PC-3 (cell line): Measurements from ENCODE around the gene CARS1. TPM values are rescaled to one million over a fixed set of nuclear protein-coding genes. Genes with fewer than 3 reads are reported as not detected.

Experiments used
- ATAC-seq: fragments of 200-7000 bp; cut with Tn5 transposase; 2 replicates; pipeline ENCODE4 v1.9.1; 2020; ENCODE audit warnings: mild to moderate bottlenecking, moderate library complexity
- BruUV-seq: library from RNA; stranded (reverse); fragments of 400-500 nt; replicated peaks from 2 replicates; lab custom pipeline; 2021; lab: Mats Ljungman, UMichigan
- CTCF ChIA-PET: fragments of 300-600 bp; sonication (Branson Sonifier 250); formaldehyde crosslinking; loops from one replicate; lab custom pipeline; 2022; ENCODE audit warnings: antibody characterized with exemption; lab: Charles Lee
- POLR2A ChIA-PET: fragments of 300-600 bp; sonication (Branson Sonifier 250); formaldehyde crosslinking; loops from one replicate; lab custom pipeline; 2022; ENCODE audit warnings: antibody characterized with exemption; ENCODE audit not compliant: unreplicated experiment; lab: Charles Lee
- DNase-seq: peaks from one replicate; pipeline ENCODE4 v3.0.0-alpha.2; 2015
- H2AFZ ChIP-seq: fragments of 300-600 bp; sonication (generic); 2 replicates; pipeline ENCODE4 v1.6.0; 2016; ENCODE audit warnings: antibody characterized with exemption, low read length
- H3F3A ChIP-seq: fragments of 300-600 bp; sonication (generic); one replicate; pipeline ENCODE4 v1.6.0; 2017; ENCODE audit warnings: antibody characterized with exemption, low read length, control low read depth, mild to moderate bottlenecking; ENCODE audit not compliant: unreplicated experiment
- H3K27ac ChIP-seq: fragments of 300-600 bp; sonication (generic); 2 replicates; pipeline ENCODE4 v1.5.1; 2016; ENCODE audit warnings: mild to moderate bottlenecking, low read length
- H3K27me3 ChIP-seq: fragments of 300-600 bp; sonication (generic); 2 replicates; pipeline ENCODE4 v1.6.1; 2016; ENCODE audit warnings: low read length, mixed read lengths
- H3K36me3 ChIP-seq: fragments of 300-600 bp; sonication (generic); 2 replicates; pipeline ENCODE4 v1.6.1; 2016; ENCODE audit warnings: low read depth, mixed run types, low read length, mixed read lengths
- H3K4me1 ChIP-seq: fragments of 300-600 bp; sonication (generic); 2 replicates; pipeline ENCODE4 v1.5.1; 2016; ENCODE audit warnings: low read length; ENCODE audit not compliant: insufficient read depth
- H3K4me2 ChIP-seq: fragments of 300-600 bp; sonication (generic); 2 replicates; pipeline ENCODE4 v1.6.0; 2016; ENCODE audit warnings: low read length
- H3K4me3 ChIP-seq: fragments of 300-600 bp; sonication (generic); 2 replicates; pipeline ENCODE4 v1.5.1; 2016; ENCODE audit warnings: mild to moderate bottlenecking, low read length, mixed read lengths
- H3K79me2 ChIP-seq: fragments of 300-600 bp; sonication (generic); 2 replicates; pipeline ENCODE4 v1.6.1; 2017; ENCODE audit warnings: low read length, mixed read lengths
- H3K9ac ChIP-seq: fragments of 300-600 bp; sonication (generic); 2 replicates; pipeline ENCODE4 v1.6.0; 2016; ENCODE audit warnings: mild to moderate bottlenecking, low read length
- H3K9me2 ChIP-seq: fragments of 300-600 bp; sonication (generic); replicated peaks from 2 replicates; pipeline ENCODE4 v1.6.1; 2016; ENCODE audit warnings: mixed run types, low read length, mixed read lengths
- H3K9me3 ChIP-seq: fragments of 300-600 bp; sonication (generic); 2 replicates; pipeline ENCODE4 v1.6.1; 2016; ENCODE audit warnings: low read length, mixed read lengths
- H4K20me1 ChIP-seq: fragments of 300-600 bp; sonication (generic); 2 replicates; pipeline ENCODE4 v1.6.1; 2016; ENCODE audit warnings: low read length, mixed read lengths
- EZH2 ChIP-seq: fragments of 300-600 bp; sonication (generic); IDR thresholded peaks from one replicate; pipeline ENCODE4 v1.6.1; 2017; ENCODE audit warnings: antibody characterized with exemption, mild to moderate bottlenecking, low read length; ENCODE audit not compliant: unreplicated experiment
- EZH2phosphoT487 ChIP-seq: fragments of 300-600 bp; sonication (generic); IDR thresholded peaks from 2 replicates; pipeline ENCODE4 v1.6.1; 2018; ENCODE audit warnings: mild to moderate bottlenecking, antibody characterized with exemption, low read length, borderline replicate concordance
- intact Hi-C: fragments of 100-400 bp; cut with micrococcal nuclease; formaldehyde crosslinking; loops from 2 replicates; pipeline ENCODE4 v1.9.0; 2023
- total RNA-seq: library from RNA; depleted of rRNA; stranded (reverse); fragments of >200 nt; gene quantifications from 2 replicates; pipeline ENCODE4 v1.2.3, GENCODE V29; 2014
- TF ChIP-seq, protein P1 (sequence below): fragments of 300-600 bp; sonication (generic); conservative IDR thresholded peaks from 2 replicates; pipeline ENCODE4 v1.5.1; 2017; ENCODE audit warnings: antibody characterized with exemption, low read depth, mild to moderate bottlenecking, low read length

The CARS1 gene
- total RNA-seq, 1 experiment from 2014 or later = 39.7 TPM

DNA sequence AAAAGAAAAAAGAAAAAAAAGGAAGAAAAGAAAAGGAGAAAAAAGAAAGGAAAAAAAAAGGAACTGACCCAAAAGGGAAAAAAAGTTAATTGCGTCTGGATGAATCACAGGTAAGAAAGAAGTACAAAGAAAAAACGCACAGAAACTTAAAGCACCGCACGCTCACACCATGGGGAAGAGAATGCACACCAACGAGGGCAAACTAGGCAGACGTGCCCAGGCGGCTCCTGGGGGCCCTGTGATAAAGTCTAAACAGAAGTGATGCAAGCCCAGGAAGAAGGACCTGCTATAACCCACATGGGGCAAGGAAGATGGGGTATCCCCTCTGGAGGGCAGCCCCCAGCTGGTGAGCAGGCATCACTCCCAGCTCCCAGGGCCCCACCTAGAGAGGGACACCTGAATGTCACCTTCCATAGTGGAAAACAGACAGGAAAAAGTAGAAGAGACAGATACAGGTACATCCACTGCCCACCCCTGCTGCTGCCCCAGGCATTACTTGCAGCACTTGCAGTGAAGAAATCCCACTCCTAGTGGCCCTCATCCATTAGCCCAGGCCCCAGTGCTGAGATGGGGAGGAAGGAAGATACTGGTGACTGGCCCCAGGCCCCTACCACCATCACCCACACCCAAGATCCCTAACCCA is 94.0 kb downstream of the CARS1 start:
- Histone ChIP-seq H3K4me1 (no peaks in the 10 kb centered on the region), H3K9ac (no peak overlapping the region), H2AFZ (no peak overlapping the region), H3K27ac (no peak overlapping the region), H3K4me3 (no peak overlapping the region), H3K9me2 (no peaks in the 10 kb centered on the region), H3K9me3 (no peaks in the 10 kb centered on the region), H4K20me1 (peaks cover 4% of the 10 kb centered on the region; the same call in 1 of the 2 replicates), H3F3A (no peaks in the 10 kb centered on the region), H3K27me3 (no peaks in the 10 kb centered on the region), H3K4me2 (no peak overlapping the region), H3K79me2 (peaks cover 18% of the 10 kb centered on the region), H3K36me3 (peaks cover 84% of the 10 kb centered on the region)
- no peak for ATAC-seq
- no peak for DNase-seq
- CTCF ChIA-PET = no interaction called here
- POLR2A ChIA-PET = no interaction called here
- BruUV-seq = no TSS peak
- intact Hi-C loops = no loop called here
- TF ChIP-seq EZH2 (no peak), EZH2phosphoT487 (no peak)

DNA sequence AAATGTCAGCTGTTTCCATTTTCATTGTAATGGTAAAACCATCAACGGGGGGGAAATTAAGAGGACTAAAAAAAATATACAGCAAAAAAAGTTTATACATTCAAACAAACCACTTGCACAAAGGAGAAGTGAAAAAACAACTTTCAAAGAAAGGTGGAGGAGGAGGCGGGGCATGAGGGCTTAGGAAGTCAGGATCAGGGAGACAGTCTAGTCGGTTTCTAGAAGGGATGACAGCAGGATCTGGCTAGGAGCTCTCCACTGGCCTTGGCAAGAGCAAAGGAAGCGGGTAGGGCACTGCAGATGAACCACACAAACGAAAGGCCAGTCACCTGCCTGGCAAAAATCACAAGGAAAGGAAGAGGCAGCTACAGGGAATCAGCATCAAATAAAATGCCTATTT is 96.1 kb downstream of the CARS1 start:
- H3K4me1 ChIP-seq = no peaks in the 10 kb centered on the region
- H3K9ac ChIP-seq = no peak overlapping the region
- no peaks in the 10 kb centered on the region for H3F3A ChIP-seq
- no peaks in the 10 kb centered on the region for H3K27me3 ChIP-seq
- no peak for TF ChIP-seq EZH2
- TF ChIP-seq, protein P1, sequence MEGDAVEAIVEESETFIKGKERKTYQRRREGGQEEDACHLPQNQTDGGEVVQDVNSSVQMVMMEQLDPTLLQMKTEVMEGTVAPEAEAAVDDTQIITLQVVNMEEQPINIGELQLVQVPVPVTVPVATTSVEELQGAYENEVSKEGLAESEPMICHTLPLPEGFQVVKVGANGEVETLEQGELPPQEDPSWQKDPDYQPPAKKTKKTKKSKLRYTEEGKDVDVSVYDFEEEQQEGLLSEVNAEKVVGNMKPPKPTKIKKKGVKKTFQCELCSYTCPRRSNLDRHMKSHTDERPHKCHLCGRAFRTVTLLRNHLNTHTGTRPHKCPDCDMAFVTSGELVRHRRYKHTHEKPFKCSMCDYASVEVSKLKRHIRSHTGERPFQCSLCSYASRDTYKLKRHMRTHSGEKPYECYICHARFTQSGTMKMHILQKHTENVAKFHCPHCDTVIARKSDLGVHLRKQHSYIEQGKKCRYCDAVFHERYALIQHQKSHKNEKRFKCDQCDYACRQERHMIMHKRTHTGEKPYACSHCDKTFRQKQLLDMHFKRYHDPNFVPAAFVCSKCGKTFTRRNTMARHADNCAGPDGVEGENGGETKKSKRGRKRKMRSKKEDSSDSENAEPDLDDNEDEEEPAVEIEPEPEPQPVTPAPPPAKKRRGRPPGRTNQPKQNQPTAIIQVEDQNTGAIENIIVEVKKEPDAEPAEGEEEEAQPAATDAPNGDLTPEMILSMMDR = no peak
- TF ChIP-seq EZH2phosphoT487 = no peak
- no peak overlapping the region for H3K27ac ChIP-seq
- BruUV-seq = no TSS peak
- POLR2A ChIA-PET = no interaction called here
- H3K4me2 ChIP-seq = no peak overlapping the region
- H2AFZ ChIP-seq = no peak overlapping the region
- no peak overlapping the region for H3K4me3 ChIP-seq
- no peaks in the 10 kb centered on the region for H4K20me1 ChIP-seq
- no peaks in the 10 kb centered on the region for H3K9me3 ChIP-seq
- no peak for ATAC-seq
- intact Hi-C loops = no loop called here
- H3K36me3 ChIP-seq = peaks cover 85% of the 10 kb centered on the region
- DNase-seq = no peak
- CTCF ChIA-PET = no interaction called here
- H3K79me2 ChIP-seq = peaks cover 1% of the 10 kb centered on the region; the same call in 1 of the 2 replicates
- no peaks in the 10 kb centered on the region for H3K9me2 ChIP-seq

DNA sequence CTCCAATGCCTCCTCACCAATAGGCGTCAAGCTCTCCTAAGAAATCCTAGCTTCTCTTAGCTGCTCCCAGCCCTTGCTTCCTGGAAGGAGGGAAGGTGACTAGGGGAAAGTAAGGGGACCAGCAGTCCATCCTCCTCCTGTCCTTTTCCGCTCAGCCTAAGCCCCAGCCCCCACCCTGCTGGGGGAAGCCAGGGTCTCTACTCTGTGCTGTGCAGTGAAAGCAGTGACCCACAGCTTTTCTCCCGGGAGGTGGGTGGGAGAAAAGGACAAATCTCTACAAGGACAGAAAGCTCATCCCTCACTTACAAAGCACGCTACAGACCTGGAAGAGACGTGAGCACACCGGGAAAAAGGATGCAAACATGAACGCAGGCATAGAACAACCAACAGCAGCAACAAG is 97.1 kb downstream of the CARS1 start:
- no peaks in the 10 kb centered on the region for H3K9me2 ChIP-seq
- H3K9me3 ChIP-seq = no peaks in the 10 kb centered on the region
- ATAC-seq (no peak), DNase-seq (no peak)
- H3K27me3 ChIP-seq = no peaks in the 10 kb centered on the region
- ChIA-PET POLR2A (interaction anchor here (0.6 kb wide), 1 partner anchor 9 kb away, joined by 4 read pairs; no protein-coding TSS in a partner anchor), CTCF (no interaction called here)
- no peak overlapping the region for H2AFZ ChIP-seq
- no peaks in the 10 kb centered on the region; the same call in 1 of the 2 replicates for H3K79me2 ChIP-seq
- H3K27ac ChIP-seq = no peak overlapping the region
- TF ChIP-seq EZH2phosphoT487 (no peak), EZH2 (no peak)
- TF ChIP-seq, protein P1 = no peak
- no peak overlapping the region for H3K9ac ChIP-seq
- H3K36me3 ChIP-seq = peaks cover 86% of the 10 kb centered on the region
- H3K4me1 ChIP-seq = no peaks in the 10 kb centered on the region
- no peak overlapping the region for H3K4me3 ChIP-seq
- BruUV-seq = no TSS peak
- H4K20me1 ChIP-seq = no peaks in the 10 kb centered on the region
- intact Hi-C loops = no loop called here
- no peaks in the 10 kb centered on the region for H3F3A ChIP-seq
- H3K4me2 ChIP-seq = no peak overlapping the region
